Stimulated activated CD8-positive, alpha-beta memory T cell treated with anti-CD3 and anti-CD28 coated beads, Interleukin-2, amount 100 ng/mL, for 1 hour (primary cell): ENCODE results near the gene HMCES.
A peak's percentile ranks its signal among the peaks of the same experiment; 100 is the strongest.
"Not testable (repeated sequence)": the region's sequence is repeated elsewhere in the genome, so short reads cannot be mapped to it uniquely, and the experiment has no call there.

ENCODE experiments used
- DNase-seq, 2 donors: peaks; one replicate each; pipeline ENCODE4 v3.0.0-alpha.2; 2020; ENCODE audit warnings: low read depth in 2 of 2

HMCES gene

DNA sequence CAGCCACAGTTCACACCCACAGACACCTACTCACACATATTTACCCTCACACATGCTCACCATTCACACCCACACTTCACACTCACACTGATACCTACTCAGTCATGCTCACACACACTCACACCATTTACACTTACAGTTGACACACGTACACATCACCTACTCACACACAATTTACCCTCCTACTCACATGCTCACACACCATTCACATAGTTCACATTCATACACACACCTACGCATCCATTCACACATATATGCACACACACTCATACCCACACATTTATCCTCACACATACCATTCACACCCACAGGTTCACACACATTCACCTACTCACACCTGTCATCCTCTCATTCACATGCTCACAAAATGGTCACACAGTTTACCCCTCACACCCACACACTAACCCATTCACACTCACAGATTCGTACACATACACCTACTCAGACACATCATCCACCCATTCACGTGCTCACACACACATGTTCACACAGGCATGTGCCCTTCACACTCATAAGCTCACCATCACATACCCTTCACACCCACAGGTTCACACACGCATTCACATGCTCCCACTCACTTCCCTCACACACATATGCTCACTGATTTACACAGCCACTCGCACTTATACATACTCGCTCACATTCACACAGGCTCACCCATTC, 42.3 kb downstream of the HMCES start:
- DNase-seq, result no peak

DNA sequence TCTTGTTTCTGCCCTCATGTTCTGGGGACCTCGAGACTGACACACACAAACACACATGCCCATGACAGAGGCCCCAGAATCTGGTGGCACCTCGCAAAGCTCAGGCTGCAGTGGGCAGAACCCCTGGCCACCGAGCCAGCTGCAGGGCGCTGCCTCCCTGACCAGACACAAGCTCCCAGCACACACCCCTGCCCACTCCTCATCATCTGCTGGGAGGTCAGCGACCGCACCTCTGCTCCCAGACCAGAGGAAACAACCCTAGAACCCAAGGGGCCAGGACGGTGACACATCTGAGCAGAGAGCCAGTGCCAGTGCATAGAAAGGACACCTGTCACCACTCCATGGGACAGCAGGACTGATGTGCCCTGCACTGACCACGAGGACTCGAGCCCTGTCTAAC, 43.2 kb downstream of the HMCES start:
- no peak for DNase-seq

DNA sequence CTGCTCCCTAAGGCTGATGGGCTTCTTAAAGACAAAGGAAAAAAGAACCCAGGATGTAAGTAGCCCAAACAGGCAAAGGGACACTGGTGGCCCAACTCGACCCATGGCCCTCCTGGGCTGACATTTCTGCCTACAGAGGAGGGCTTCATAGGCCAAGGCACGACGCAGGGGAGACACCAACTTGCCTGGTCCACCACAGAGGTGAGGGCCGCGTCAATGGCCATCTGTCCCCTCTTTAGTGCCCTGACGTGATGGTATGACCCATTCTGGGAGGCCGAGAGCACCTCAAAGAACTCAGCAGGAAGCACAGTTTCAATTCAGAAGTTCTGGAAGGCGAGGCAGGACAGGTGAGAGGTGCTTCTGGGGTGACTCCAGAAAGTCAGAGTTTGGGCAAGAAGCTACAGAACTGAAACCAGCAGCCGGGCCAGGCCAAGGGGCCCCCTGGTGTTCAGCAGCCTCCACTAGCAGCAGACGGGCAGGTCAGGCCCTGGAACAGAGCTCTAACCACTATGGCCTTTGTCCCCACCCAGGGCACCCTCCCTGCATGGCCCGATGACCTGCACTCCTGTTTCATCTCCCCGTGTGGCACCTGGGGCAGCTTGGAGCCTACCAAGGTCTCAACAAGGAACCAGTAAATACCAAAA, 45.1 kb downstream of the HMCES start:
- DNase-seq, result no peak

DNA sequence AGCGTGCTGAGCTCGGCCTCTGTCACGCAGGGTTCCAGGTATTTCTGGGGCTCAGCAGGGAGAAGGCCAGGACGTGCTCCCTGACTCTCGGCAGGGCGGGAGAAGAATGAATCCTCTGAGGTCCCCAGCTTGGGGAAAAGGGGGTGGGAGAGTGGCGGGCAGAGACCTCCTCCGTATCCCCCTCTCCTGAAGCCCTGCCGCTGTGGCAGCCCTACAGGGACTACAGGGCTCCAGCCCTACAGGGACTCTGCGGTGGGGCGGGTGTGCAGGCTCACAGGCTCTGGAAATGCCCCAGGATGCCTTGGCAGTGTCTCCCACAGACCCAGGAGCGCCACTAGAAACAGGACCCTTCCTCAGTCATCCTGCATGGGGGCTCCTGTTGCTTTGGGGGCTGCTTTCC, 46.2 kb downstream of the HMCES start:
- no peak for DNase-seq

DNA sequence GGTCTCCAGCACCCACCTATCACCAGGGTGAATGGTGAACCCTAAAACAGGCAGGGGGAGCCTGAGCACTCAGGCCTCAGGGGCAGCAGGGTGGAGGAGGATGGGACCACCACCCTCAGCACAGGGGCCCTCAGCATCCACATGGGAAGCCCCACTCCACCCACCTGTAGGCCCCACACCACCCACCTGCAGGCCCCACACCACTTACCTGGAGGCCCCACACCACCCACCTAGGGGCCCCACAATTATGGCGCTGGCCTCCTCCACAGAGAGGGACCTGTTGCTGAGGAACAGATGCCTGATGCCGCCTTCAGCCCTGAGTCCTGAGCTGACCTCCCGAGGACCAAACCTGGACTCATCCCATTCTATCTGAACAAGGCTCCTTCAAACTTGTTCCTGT, 46.7 kb downstream of the HMCES start:
- no peak for DNase-seq

DNA sequence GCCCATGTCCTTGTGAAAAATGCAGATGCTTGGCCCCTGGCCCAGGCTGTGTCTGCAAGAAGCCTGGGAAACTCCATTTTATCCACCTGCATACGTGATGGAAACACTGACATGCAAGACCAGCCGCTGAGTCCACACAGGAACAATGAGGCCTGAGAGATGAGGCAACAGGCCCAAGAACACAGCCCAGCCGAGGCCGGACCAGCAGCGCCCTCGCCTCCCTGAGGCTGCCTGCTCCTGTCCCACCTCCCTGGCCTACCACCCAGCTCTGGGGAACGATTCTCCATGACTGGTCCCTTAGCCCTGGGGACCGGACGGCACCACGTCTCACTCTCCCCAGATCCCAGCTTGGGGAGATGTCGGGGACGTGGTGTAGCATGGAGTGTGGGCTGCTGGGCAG, 47.5 kb downstream of the HMCES start:
- no peak for DNase-seq

DNA sequence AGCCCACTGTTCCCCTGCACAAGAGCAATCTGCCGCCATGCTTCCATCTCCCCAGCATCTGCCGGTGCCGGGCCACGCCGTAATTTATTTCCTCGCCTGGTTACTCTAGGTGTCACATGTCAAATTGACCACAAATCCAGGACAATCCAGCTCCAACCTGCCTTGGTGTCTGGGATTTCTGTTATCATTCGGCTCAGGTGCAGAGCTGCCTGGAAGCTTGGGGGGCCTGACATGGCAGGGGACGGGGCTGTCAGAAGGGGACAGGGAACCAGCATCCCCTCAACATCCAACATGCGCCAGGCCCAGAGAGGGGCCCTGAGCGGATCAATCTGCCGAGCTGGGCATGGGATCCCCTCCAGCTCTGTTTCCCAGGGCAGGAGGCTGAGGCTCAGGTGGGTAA, 47.9 kb downstream of the HMCES start:
- no peak for DNase-seq

DNA sequence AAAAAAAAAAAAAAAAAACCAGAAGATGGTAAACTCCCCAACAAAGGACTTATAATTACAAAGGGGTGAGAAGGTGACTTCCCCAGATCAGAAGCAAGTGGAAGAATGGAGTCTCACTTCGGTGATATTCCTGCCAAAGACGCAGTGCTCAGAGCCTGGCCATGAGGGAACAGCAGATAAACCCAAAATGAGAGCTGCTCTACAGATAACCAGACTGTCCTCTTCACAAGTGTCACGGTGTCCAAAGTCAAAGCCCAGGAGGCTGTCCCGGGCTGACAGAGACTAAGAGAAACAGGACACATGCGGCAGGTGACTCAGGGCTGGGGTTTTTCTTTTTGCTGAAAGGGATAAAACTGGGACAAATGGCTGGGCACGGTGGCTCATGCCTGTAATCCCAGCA, 48.8 kb downstream of the HMCES start:
- no peak for DNase-seq

DNA sequence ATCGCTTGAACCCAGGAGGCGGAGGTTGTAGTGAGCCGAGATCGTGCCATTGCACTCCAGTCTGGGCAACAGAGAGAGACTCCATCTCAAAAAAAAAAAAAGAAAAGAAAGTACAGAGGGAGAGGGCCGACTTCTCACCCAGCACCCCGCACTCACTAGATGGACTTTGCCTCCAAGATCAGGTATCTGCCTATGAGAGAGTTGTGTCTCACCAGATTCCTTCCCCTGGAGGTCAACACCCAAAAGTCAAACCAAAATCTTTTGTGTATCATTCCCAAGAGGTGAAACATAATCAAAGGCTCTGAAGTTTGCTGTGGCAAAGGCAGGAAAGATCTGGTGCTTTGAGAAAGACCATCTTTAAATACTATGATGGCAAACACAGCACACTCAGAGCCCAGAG, 51.2 kb downstream of the HMCES start:
- no peak for DNase-seq

DNA sequence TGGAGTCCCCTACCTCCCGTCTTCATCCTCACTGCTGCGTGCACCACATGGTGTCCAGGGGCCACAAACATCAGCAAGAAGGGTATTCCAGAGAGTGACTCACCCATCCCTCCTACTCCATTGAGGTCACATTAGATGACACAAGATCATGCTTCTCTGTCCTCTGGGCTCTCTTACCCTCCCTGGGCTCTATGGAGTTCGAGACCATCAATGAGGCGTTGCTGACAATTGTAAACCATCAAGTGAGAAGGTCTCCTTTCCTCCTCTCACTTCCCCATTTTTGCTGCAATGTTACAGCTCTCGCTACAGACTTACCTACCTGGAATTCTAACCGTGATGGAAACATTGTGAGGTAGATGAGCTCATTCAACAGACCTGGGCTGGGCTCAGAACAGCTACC, 51.7 kb downstream of the HMCES start:
- DNase-seq, result no peak

DNA sequence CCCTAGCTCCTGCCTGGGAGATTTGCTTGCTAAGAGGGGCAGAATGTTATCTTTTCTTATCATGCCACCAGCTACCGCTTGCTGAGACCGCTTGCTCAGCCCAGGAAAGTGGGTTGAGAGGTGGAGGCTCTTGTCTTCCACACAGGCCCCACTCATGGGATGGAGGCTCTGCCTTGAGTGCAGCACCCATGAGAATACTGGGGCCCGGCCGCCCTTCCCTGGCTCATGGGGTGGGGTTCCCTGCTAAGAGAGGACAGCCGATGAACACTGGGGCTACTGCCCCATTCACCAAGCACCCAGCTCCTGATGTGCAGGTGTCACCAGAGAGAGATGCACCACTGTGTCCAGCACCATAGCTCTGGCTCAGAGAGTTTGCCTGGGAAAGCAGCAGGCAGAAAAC, 55.2 kb downstream of the HMCES start:
- no peak for DNase-seq

DNA sequence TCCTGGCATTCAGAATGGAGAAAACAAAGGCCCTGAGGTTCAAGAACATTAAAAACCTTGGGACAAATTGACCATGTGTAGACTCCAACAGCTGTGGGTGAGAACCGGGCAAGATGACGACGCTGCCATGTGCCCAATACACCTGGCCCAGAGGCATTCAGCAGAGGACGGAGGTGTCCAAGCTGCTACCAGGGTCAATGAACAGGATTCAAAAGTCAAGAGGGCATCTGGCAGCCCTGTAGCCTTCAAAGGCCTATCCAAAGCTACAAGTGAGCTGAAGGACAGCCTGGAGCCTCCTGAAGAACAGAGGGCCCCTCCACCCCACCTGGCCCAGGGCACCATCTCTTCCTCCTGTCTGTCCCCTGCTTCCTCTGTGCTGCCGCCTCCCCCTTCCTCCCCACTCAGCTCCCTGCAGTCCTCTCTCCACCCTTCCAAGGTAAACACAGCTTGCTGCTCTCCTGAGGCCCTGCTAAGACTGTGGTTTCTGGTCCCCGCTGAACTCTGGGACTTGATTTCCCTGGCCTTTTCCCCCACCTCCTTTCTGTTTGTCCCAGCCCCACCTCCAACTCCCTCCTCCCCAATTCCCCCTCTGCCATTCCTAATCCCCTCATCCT, 57.5 kb downstream of the HMCES start:
- DNase-seq, result no peak

DNA sequence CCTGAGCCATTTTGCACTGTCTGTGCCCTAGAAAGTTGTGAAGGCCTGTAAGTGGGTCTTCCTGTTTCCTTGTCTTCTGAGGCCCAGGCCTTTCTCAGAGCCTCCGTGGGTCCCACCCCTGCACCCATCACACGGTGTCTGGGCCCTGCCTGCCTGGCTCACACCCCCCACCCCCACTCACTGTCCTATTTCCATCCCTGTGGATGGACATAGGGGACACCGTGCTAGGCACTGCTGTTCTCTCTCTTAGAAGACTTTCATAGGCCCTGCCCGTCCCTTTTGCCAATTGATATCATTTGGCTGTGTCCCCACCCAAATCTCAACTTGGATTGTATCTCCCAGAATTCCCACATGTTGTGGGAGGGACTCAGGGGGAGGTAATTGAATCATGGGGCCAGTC, 59.0 kb downstream of the HMCES start:
- DNase-seq, result not testable (repeated sequence)

DNA sequence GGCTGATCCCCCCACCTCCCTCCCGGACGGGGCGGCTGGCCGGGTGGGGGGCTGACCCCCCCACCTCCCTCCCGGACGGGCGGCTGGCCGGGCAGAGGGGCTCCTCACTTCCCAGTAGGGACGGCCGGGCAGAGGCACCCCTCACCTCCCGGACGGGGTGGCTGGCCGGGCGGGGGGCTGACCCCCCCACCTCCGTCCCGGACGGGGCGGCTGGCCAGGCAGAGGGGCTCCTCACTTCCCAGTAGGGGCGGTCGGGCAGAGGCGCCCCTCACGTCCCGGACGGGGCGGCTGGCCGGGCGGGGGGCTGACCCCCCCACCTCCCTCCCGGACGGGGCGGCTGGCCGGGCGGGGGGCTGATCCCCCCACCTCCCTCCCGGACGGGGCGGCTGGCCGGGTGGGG, 60.5 kb downstream of the HMCES start:
- DNase-seq, result not testable (repeated sequence)

DNA sequence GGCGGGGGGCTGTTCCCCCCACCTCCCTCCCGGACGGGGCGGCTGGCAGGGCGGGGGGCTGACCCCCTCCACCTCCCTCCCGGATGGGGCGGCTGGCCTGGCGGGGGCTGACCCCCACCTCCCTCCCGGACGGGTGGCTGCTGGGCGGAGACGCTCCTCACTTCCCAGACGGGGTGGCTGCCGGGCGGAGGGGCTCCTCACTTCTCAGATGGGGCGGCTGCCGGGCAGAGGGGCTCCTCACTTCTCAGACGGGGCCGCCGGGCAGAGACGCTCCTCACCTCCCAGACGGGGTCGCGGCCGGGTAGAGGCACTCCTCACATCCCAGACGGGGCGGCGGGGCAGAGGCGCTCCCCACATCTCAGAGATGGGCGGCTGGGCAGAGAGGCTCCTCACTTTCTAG, 61.2 kb downstream of the HMCES start:
- not testable (repeated sequence) for DNase-seq

DNA sequence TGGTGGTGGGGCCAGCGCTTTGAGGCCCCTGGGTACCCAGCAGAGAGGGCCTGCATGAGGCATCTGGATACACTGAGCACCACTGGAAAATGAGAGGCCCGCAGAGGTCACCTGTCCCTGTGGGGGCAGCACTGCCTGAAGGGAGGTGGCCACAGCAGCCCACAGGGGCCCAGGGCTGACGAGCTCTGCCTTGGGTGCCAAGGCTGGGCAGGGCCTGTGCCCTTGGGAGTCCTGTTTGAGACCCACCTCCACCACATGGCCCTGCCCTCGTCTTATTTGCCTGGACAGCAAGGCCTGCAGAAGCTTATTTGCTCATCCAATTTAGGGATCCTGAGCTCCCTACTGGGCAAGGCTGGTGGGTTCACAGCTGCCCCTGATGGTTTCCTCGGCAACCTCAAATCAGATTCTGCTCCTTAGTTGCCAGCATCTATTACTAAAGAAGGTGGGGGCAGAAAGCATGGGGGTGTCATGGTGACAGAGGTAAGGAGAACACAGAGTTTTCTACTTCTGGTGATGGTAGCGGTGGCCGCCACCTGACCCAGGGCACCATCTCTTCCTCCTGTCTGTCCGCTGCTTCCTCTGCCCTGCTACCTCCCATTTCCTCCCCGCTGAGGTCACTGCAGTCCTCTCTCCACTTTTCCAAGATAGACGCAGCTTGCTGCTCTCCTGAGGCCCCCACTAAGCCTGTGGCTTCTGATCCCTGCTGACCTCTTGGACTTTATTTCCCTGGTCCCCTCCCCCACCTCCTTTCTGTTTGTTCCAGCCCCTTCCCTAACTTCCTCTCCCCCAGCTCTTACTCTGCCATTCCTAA, 62.9 kb downstream of the HMCES start:
- no peak for DNase-seq

DNA sequence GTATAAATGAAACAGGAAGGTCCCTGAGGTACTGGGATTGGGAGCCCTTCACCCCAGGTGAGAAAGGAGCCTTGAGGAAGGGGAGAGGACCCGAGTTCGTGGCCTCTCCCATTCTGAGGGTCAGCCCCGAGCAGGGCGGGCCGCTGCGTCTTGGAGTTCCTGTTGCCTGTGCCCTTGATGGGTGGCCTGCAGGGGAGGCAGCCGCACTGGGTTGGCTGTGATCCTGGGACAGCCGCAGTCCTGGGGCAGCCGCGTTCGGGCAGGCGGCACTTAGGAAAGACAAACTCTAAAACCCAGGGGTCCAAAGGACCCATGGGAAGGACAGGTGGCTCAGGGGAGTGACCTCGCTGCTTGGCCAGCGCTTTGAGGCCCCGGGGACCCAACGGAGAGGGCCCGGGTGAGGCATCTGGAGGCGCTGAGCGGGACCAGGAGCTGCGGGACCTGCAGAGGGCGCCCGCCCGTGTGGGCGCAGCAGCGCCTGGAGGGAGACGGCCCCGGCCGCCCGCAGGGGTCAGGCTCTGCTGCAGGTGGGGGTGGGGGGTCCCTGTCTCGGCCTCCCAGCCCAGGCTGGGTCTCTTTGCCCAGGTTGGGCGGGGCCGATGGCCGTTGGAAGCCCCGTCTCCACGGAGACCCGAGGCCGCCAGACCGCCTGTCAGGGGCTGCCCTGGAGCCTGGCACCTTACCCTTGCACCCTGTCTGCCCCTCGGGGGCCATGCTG, 65.1 kb downstream of the HMCES start:
- DNase-seq, result peak in 1 of 2 donors; percentile 16

DNA sequence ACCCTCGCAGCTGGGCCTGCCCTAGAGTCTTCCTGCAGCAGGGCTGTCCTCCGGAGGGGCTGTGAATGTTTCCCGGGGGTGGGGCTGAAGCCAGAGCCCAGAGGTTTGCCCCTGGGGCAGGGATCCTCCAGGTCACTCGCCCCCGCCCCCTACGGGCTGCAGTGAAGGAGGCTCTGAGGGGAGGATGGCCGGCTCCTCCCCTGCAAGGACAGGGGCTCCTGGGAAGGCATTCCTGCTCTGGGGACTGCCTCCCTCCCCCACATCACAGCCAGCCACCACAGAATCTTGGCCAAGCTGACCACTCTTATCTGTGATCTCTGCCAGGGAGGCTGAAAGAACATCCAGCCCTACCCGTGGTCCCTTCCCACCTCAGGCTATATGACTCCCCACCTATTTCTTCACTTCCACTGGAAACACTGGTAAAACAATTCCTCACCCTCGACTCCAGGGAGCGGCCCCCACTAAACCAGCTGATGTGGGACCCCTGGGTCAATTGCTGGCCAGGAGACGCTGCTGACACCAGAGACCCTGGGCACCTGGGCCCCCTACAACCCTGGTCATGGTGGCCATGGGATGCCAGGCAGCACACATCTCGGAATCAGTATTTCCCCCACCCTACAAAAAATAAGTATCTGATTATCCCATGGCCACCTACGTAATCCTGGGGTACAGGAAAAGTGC, 66.0 kb downstream of the HMCES start:
- DNase-seq, result no peak

DNA sequence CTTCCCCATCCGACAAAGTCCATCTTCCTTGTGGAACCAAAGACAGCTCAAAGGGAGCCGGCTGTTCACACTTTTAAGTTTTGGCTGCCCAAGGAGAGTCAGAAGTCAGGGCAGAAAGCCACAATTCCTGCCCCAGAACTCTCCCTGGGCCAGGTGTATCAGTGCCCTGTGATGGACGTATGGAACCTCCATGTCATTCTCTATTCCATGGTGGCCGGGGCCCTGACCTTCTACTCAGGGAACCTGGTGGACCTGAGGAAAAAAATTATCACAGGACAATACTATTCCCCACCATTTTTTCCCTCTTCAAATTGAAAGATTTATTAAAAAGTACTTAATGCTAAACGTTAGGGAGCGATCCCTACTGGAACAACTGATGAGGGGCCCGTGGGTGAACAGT, 66.6 kb downstream of the HMCES start:
- no peak for DNase-seq

DNA sequence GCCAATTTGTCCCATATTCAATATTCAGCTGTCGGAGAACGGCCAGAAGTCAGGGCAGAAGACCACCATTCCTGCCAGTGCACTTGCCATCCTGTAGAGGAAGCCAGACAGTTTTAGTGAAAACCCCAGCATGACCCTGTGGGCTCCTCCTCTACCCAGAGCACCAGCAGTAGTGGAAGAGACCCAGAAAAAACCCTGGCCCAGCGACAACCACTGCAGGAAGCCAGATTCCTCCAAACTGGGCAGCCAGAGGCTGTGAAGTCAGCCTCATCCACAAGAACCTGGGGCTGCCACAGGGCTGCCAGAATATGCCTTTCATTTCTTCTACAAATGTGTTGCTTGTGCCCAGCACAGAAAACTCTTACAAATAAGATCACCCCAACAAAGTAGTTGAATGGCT, 67.3 kb downstream of the HMCES start:
- DNase-seq, result no peak

DNA sequence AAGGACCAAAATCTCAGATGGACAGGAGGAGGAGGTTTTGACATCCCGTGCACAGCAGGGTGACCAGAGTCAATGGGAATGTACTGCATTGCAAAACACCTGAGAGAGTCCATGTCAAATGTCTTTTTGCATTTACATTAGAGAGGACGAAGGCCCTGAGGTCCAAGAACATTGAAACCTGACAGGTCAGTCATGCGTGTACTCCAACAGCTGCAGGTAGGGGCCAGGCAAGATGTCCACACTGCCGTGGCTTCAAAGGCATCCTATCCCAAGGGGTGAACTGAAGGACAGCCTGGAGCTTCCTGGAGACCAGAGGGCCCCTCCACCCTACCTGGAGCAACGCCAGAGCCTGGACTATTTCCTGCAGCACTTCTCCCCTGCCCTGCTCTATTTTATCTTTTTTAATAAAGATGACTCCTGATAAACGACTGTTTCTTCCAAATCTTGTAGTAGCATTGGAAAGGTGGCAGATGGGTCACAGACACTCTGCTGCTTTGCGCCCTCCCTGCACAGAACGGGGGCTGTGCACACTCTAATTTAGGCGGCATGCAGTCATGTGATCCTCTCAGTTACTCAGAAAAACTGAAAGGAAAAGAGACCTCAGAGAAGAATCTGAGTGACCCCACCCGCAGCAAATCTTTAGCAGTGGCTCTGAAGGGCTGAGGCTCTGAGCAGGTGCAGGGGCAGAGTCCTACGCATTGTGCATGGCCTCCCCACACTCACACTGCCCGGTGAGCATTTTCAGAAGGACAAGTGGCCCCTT, 68.2 kb downstream of the HMCES start:
- no peak for DNase-seq
